ENCODE data around the gene ZNF780B.
"Not testable (repeated sequence)": the region's sequence is repeated elsewhere in the genome, so short reads cannot be mapped to it uniquely, and the experiment has no call there.

GRCh38 chr19:40038047-40038446 is 18.0 kb downstream of the ZNF780B start:
- not testable (repeated sequence) for TF ChIP-seq POLR2AphosphoS5 (IDR thresholded peaks at IDR 0.05); CTCF (IDR thresholded peaks at IDR 0.05); POLR2A (IDR thresholded peaks at IDR 0.05); EP300 (IDR thresholded peaks at IDR 0.05; ENCODE audit: low read depth)

Measured in transverse colon (tissue), 4 donors.